Measurements from ENCODE around the gene EIPR1.

Gene EIPR1

DNA sequence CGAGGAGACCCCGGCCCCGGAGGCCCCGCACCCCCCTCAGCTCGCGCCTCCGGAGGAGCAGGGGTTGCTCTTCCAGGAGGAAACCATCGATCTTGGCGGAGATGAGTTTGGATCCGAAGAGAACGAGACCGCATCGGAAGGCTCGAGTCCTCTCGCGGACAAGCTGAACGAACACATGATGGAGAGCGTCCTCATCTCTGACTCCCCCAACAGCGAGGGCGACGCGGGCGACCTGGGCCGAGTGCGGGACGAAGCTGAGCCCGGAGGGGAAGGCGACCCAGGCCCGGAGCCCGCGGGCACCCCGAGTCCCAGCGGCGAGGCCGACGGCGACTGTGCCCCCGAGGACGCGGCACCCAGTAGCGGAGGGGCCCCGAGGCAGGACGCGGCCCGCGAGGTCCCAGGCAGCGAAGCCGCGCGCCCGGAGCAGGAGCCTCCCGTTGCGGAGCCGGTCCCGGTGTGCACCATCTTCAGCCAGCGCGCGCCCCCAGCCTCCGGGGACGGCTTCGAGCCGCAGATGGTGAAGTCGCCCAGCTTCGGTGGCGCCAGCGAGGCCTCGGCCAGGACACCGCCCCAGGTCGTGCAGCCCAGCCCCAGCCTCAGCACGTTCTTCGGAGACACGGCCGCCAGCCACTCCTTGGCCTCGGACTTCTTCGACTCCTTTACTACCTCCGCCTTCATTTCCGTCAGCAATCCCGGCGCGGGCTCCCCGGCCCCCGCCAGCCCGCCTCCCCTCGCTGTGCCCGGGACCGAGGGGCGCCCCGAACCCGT, 10.2 kb upstream of the EIPR1 start:
- H4K5ac ChIP-seq (ENCODE audit: low read length), result no peak overlapping the region
- no peak overlapping the region for H3K4me3 ChIP-seq (ENCODE audit: low read length)
- H2BK15ac ChIP-seq (replicated peaks; ENCODE audit: low read depth), result no peak overlapping the region
- H2BK5ac ChIP-seq (ENCODE audit: low read length), result no peak overlapping the region
- H3K36me3 ChIP-seq (ENCODE audit: control insufficient read depth, insufficient read depth, low read length), result peaks cover 4% of the 10 kb centered on the region
- no peak overlapping the region for H3K18ac ChIP-seq (ENCODE audit: low read length)
- H3K27me3 ChIP-seq (ENCODE audit: insufficient read depth, low read length, poor library complexity), result no peaks in the 10 kb centered on the region
- H3K56ac ChIP-seq (ENCODE audit: low read length), result no peak overlapping the region
- no peaks in the 10 kb centered on the region for H3K4me1 ChIP-seq (ENCODE audit: control insufficient read depth, low read depth, low read length)
- no peak overlapping the region for H2BK120ac ChIP-seq (ENCODE audit: low read depth, low read length)
- WGBS (ENCODE audit: extremely low coverage, insufficient coverage, low lambda C conversion rate), result no CpG with 5 or more reads among the region's 89 CpGs
- peaks cover 9% of the 10 kb centered on the region for H3K79me1 ChIP-seq (ENCODE audit: low read length)
- H3K79me2 ChIP-seq (ENCODE audit: control insufficient read depth, insufficient read depth, low read length), result no peaks in the 10 kb centered on the region
- no peak overlapping the region for H4K8ac ChIP-seq (ENCODE audit: low read depth, low read length)
- no peak overlapping the region for H3K4me2 ChIP-seq (ENCODE audit: low read length)
- H2AK5ac ChIP-seq (ENCODE audit: low read length), result no peak overlapping the region
- no peak overlapping the region for H3K27ac ChIP-seq (ENCODE audit: low read depth, low read length)
- no peak overlapping the region for H3K9ac ChIP-seq (ENCODE audit: low read length)
- no peak for DNase-seq
- H3K23ac ChIP-seq (ENCODE audit: low read length), result no peak overlapping the region
- H3K4ac ChIP-seq (ENCODE audit: low read depth, low read length), result no peak overlapping the region

- DNase-seq, result no peak
- H2BK5ac ChIP-seq (ENCODE audit: low read length), result no peak overlapping the region
- no peak overlapping the region for H2BK15ac ChIP-seq (replicated peaks; ENCODE audit: low read depth)
- H3K27me3 ChIP-seq (ENCODE audit: insufficient read depth, low read length, poor library complexity), result no peaks in the 10 kb centered on the region
- no peak overlapping the region for H3K4ac ChIP-seq (ENCODE audit: low read depth, low read length)
- no peak overlapping the region for H3K18ac ChIP-seq (ENCODE audit: low read length)
- H4K8ac ChIP-seq (ENCODE audit: low read depth, low read length), result no peak overlapping the region
- H2BK120ac ChIP-seq (ENCODE audit: low read depth, low read length), result no peak overlapping the region
- no peak overlapping the region for H2AK5ac ChIP-seq (ENCODE audit: low read length)
- no peak overlapping the region for H4K5ac ChIP-seq (ENCODE audit: low read length)
- no peaks in the 10 kb centered on the region for H3K79me2 ChIP-seq (ENCODE audit: control insufficient read depth, insufficient read depth, low read length)
- H3K27ac ChIP-seq (ENCODE audit: low read depth, low read length), result no peak overlapping the region
- H3K9ac ChIP-seq (ENCODE audit: low read length), result no peak overlapping the region
- H3K36me3 ChIP-seq (ENCODE audit: control insufficient read depth, insufficient read depth, low read length), result peaks cover 5% of the 10 kb centered on the region
- H3K23ac ChIP-seq (ENCODE audit: low read length), result no peak overlapping the region
- peaks cover 8% of the 10 kb centered on the region for H3K79me1 ChIP-seq (ENCODE audit: low read length)
- no peak overlapping the region for H3K56ac ChIP-seq (ENCODE audit: low read length)
- no peak overlapping the region for H3K4me3 ChIP-seq (ENCODE audit: low read length)
- 100% methylated on average over 2 of the region's 5 CpGs for WGBS (ENCODE audit: extremely low coverage, insufficient coverage, low lambda C conversion rate)
- H3K4me1 ChIP-seq (ENCODE audit: control insufficient read depth, low read depth, low read length), result no peaks in the 10 kb centered on the region
- H3K4me2 ChIP-seq (ENCODE audit: low read length), result no peak overlapping the region
Observed at GRCh38 chr2:3387011-3387410, 9.4 kb upstream of the EIPR1 start.

DNA sequence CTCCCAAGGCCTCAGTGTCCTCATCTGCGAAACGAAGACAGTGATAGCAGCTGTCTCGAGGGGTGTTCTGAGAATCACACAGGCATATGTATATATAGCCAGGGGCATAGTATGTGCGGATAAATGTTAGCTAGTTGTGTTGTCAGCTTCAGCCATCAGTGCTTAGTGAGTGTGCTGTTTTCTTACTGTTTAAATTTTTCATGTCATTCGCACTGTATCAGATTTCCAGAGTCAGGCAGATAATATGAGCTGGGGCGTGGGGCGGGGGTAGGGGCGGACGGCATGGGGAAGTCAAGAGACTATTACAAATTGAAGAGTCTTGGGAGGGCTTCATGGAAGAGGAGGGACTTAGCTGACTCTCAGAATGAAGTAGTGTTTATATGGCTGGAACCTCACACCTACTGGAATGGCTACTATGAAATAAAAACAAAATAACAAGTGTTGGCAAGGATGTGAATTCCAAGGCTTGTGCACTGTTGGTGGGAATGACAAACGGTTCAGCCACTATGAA, 8.9 kb upstream of the EIPR1 start:
- no CpG with 5 or more reads among the region's 10 CpGs for WGBS (ENCODE audit: extremely low coverage, insufficient coverage, low lambda C conversion rate)
- Histone ChIP-seq H3K27me3 (ENCODE audit: insufficient read depth, low read length, poor library complexity) (no peaks in the 10 kb centered on the region), H3K36me3 (ENCODE audit: control insufficient read depth, insufficient read depth, low read length) (peaks cover 5% of the 10 kb centered on the region), H3K79me1 (ENCODE audit: low read length) (peaks cover 7% of the 10 kb centered on the region), H3K18ac (ENCODE audit: low read length) (no peak overlapping the region), H2BK15ac (replicated peaks; ENCODE audit: low read depth) (no peak overlapping the region), H4K8ac (ENCODE audit: low read depth, low read length) (no peak overlapping the region), H3K23ac (ENCODE audit: low read length) (no peak overlapping the region), H3K4me2 (ENCODE audit: low read length) (no peak overlapping the region), H2BK120ac (ENCODE audit: low read depth, low read length) (no peak overlapping the region), H3K79me2 (ENCODE audit: control insufficient read depth, insufficient read depth, low read length) (no peaks in the 10 kb centered on the region), H4K5ac (ENCODE audit: low read length) (no peak overlapping the region), H3K27ac (ENCODE audit: low read depth, low read length) (no peak overlapping the region), H3K56ac (ENCODE audit: low read length) (no peak overlapping the region), H3K4ac (ENCODE audit: low read depth, low read length) (no peak overlapping the region), H2BK5ac (ENCODE audit: low read length) (no peak overlapping the region), H3K4me3 (ENCODE audit: low read length) (no peak overlapping the region), H3K9ac (ENCODE audit: low read length) (no peak overlapping the region), H2AK5ac (ENCODE audit: low read length) (no peak overlapping the region), H3K4me1 (ENCODE audit: control insufficient read depth, low read depth, low read length) (no peaks in the 10 kb centered on the region)
- DNase-seq, result no peak

- Histone ChIP-seq H3K4me2 (ENCODE audit: low read length) (peak within 1 kb of the TSS; percentile 98), H2BK15ac (replicated peaks; ENCODE audit: low read depth) (no peak within 1 kb of the TSS), H3K9ac (ENCODE audit: low read length) (peak within 1 kb of the TSS; percentile 97), H3K27me3 (ENCODE audit: insufficient read depth, low read length, poor library complexity) (no peaks in the 10 kb centered on the region), H2BK5ac (ENCODE audit: low read length) (peak within 1 kb of the TSS; percentile 71), H3K79me1 (ENCODE audit: low read length) (peaks cover 13% of the 10 kb centered on the region), H3K79me2 (ENCODE audit: control insufficient read depth, insufficient read depth, low read length) (peaks cover 13% of the 10 kb centered on the region), H3K4me3 (ENCODE audit: low read length) (peak within 1 kb of the TSS; percentile 88), H3K56ac (ENCODE audit: low read length) (peak within 1 kb of the TSS; percentile 99), H3K36me3 (ENCODE audit: control insufficient read depth, insufficient read depth, low read length) (peaks cover 2% of the 10 kb centered on the region), H3K4me1 (ENCODE audit: control insufficient read depth, low read depth, low read length) (peaks cover 3% of the 10 kb centered on the region), H3K23ac (ENCODE audit: low read length) (peak within 1 kb of the TSS; percentile 96), H4K8ac (ENCODE audit: low read depth, low read length) (no peak within 1 kb of the TSS), H2BK120ac (ENCODE audit: low read depth, low read length) (no peak within 1 kb of the TSS), H4K5ac (ENCODE audit: low read length) (peak within 1 kb of the TSS; percentile 47), H3K4ac (ENCODE audit: low read depth, low read length) (peak within 1 kb of the TSS; percentile 4), H3K27ac (ENCODE audit: low read depth, low read length) (peak within 1 kb of the TSS; percentile 28), H3K18ac (ENCODE audit: low read length) (peak within 1 kb of the TSS; percentile 66), H2AK5ac (ENCODE audit: low read length) (no peak within 1 kb of the TSS)
- DNase-seq, result peak; percentile 96
- no CpG with 5 or more reads among the region's 61 CpGs for WGBS (ENCODE audit: extremely low coverage, insufficient coverage, low lambda C conversion rate)
Observed at GRCh38 chr2:3379647-3380534, 2.3 kb upstream of the EIPR1 start, which contains the start of gene TRAPPC12. Gene TRAPPC12, plus strand, starts transcription at chr2:3379694. Its CDS starts 7,930 bp downstream, at chr2:3387624.

DNA sequence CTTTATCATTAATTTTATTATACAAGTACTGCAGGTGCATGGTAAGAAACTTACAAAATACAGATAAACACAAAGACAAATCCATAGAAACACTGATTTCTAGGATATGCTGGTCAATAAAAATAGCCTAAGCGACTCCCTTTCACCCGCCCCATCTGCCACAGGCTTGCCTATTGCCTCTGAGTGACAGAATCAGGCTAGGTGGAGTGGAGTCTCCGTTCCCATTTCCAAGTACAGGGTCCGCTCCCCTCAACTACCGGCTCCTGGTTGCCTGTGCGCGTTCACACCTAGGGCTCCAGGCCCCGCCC, 1.7 kb upstream of the EIPR1 start:
- H2BK15ac ChIP-seq (replicated peaks; ENCODE audit: low read depth), result no peak overlapping the region
- H2AK5ac ChIP-seq (ENCODE audit: low read length), result no peak overlapping the region
- H3K23ac ChIP-seq (ENCODE audit: low read length), result no peak overlapping the region
- peak overlapping the region; percentile 55 for H3K4me2 ChIP-seq (ENCODE audit: low read length)
- no CpG with 5 or more reads among the region's 8 CpGs for WGBS (ENCODE audit: extremely low coverage, insufficient coverage, low lambda C conversion rate)
- no peaks in the 10 kb centered on the region for H3K27me3 ChIP-seq (ENCODE audit: insufficient read depth, low read length, poor library complexity)
- no peak overlapping the region for H3K4ac ChIP-seq (ENCODE audit: low read depth, low read length)
- no peak overlapping the region for H3K27ac ChIP-seq (ENCODE audit: low read depth, low read length)
- H2BK5ac ChIP-seq (ENCODE audit: low read length), result no peak overlapping the region
- H2BK120ac ChIP-seq (ENCODE audit: low read depth, low read length), result no peak overlapping the region
- H3K4me1 ChIP-seq (ENCODE audit: control insufficient read depth, low read depth, low read length), result peaks cover 3% of the 10 kb centered on the region
- H3K79me2 ChIP-seq (ENCODE audit: control insufficient read depth, insufficient read depth, low read length), result peaks cover 13% of the 10 kb centered on the region
- DNase-seq, result no peak
- H3K18ac ChIP-seq (ENCODE audit: low read length), result peak overlapping the region; percentile 66
- peaks cover 2% of the 10 kb centered on the region for H3K36me3 ChIP-seq (ENCODE audit: control insufficient read depth, insufficient read depth, low read length)
- H3K4me3 ChIP-seq (ENCODE audit: low read length), result no peak overlapping the region
- H3K9ac ChIP-seq (ENCODE audit: low read length), result peak overlapping the region; percentile 56
- H3K79me1 ChIP-seq (ENCODE audit: low read length), result peaks cover 13% of the 10 kb centered on the region
- no peak overlapping the region for H4K5ac ChIP-seq (ENCODE audit: low read length)
- peak overlapping the region; percentile 77 for H3K56ac ChIP-seq (ENCODE audit: low read length)
- H4K8ac ChIP-seq (ENCODE audit: low read depth, low read length), result no peak overlapping the region

Measured in mesendoderm (in vitro differentiated cells).